Activated CD4-positive, alpha-beta T cell treated with anti-CD3 and anti-CD28 coated beads, Interleukin-2, amount 10 ng/mL, durations not matched to agents 24 days and 14 days (primary cell): Measurements from ENCODE around the gene BRICD5. TPM values are rescaled to one million over a fixed set of nuclear protein-coding genes. Genes with fewer than 3 reads are reported as not detected.
"Not testable (repeated sequence)": the region's sequence is repeated elsewhere in the genome, so short reads cannot be mapped to it uniquely, and the experiment has no call there.

Source experiments
- DNase-seq: peaks from one replicate; pipeline ENCODE4 v3.0.0; 2022
- H3K27ac Mint-ChIP-seq: one replicate; pipeline ENCODE4 v1.8.0; 2022; ENCODE audit warnings: mild to moderate bottlenecking, mixed read lengths
- H3K27me3 Mint-ChIP-seq: one replicate; pipeline ENCODE4 v1.8.0; 2022; ENCODE audit warnings: mixed read lengths
- H3K36me3 Mint-ChIP-seq: one replicate; pipeline ENCODE4 v1.8.0; 2022; ENCODE audit warnings: low read depth, mild to moderate bottlenecking, mixed read lengths
- H3K4me1 Mint-ChIP-seq: one replicate; pipeline ENCODE4 v1.8.0; 2021; ENCODE audit warnings: mixed read lengths
- H3K4me3 Mint-ChIP-seq: one replicate; pipeline ENCODE4 v1.8.0; 2022; ENCODE audit warnings: mild to moderate bottlenecking, moderate library complexity, mixed read lengths
- H3K9me3 Mint-ChIP-seq: one replicate; pipeline ENCODE4 v1.8.0; 2021; ENCODE audit warnings: mixed read lengths
- intact Hi-C: fragments of 100-400 bp; cut with micrococcal nuclease; formaldehyde crosslinking; loops from one replicate; pipeline ENCODE4 v1.15.1; 2023
- total RNA-seq: library from RNA; stranded (reverse); gene quantifications from 2 replicates; pipeline ENCODE4 v1.2.3, GENCODE V29; 2022

Gene BRICD5
- total RNA-seq, 1 donor from 2014 or later = 23.1 TPM

DNA sequence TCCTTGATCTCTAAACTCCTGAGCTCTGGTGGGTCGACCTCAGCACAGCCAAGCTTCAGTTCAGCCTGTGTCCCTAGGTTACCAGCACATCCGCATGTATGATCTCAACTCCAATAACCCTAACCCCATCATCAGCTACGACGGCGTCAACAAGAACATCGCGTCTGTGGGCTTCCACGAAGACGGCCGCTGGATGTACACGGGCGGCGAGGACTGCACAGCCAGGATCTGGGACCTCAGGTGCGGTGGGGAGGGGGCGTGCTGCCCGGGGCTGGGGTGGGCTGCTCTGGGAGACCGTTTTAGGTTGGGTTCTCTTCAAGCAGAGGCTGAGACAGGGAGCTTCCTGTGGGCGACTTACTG, 4.3 kb downstream of the BRICD5 start:
- no peak for DNase-seq
- peaks cover 15% of the 10 kb centered on the region for H3K4me1 Mint-ChIP-seq

DNA sequence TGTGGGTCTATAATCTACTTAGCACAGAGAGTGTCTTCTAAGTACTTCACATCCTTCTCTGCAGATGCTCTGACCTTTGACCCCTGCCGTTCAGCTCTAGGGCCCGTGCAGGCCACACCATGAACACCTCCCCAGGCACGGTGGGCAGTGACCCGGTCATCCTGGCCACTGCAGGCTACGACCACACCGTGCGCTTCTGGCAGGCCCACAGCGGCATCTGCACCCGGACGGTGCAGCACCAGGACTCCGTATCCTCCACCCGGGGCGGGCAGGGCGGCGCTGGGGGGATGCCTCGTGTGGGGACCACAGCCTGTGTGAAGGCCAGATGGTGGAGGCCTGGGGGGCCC, 4.7 kb downstream of the BRICD5 start:
- Mint-ChIP-seq H3K9me3 (no peaks in the 10 kb centered on the region), H3K36me3 (peaks cover 20% of the 10 kb centered on the region), H3K27ac (peak overlapping the region; percentile 72), H3K27me3 (peaks cover 4% of the 10 kb centered on the region), H3K4me3 (peak overlapping the region; percentile 90), H3K4me1 (peaks cover 15% of the 10 kb centered on the region)
- no peak for DNase-seq
- intact Hi-C loops = loop anchor here (1.0 kb wide), 2 partner anchors 9 to 17 kb away; partner anchors contain the start of gene E4F1

More for the DNA sequence above, 4.3 kb downstream of the BRICD5 start:
- H3K4me3 Mint-ChIP-seq = peak overlapping the region; percentile 90
- peaks cover 20% of the 10 kb centered on the region for H3K36me3 Mint-ChIP-seq
- intact Hi-C loops = no loop called here
- H3K27ac Mint-ChIP-seq = peak overlapping the region; percentile 72
- no peaks in the 10 kb centered on the region for H3K9me3 Mint-ChIP-seq
- H3K27me3 Mint-ChIP-seq = peaks cover 4% of the 10 kb centered on the region

DNA sequence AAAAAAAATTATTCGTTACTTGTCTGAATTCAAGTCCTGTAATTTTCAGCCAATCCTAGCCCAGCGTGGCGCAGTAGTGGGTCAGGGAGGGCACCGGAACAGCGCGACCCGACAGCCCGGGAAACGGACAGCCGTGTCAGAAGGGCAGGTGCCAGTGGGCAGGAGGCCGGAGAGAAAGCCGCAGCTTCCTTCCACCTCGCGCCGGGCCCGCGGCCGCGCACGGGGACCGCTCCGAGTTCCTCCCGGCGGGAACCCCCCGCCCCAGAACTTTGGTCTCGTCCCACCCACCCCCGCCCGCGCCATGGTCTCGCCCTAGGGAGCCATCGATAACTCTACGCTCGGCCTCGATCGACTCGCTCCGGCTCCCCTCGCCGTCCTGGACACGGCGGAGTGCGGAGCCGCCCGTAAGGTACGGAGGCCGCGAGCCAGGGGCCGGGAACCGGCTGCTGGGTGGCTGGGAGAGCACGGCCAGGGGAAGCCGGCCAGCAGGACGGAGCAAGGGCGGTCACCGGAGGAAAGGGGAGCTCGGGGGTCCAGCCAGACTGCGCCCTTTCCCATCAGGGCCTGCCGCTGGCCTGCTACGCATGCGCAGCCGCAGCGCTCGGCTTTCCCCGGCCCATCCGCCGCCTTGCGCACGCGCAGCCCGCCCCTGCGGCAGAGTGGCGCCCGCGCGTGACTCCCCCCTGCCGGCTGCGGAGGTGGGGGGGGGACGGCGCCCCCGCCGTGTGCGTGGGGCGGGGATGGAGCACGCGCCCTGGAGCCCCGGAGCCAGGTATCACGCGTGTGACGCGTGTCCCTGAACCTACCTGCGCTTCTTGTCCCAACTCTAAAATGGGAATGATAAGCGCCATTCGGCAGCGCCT, 5.3 kb downstream of the BRICD5 start, which contains the start of gene MLST8:
Gene MLST8 (plus strand): TSS at position 351 of the 863 bp plus-strand sequence. CDS start 632 bp downstream, outside the sequence.
- peaks cover 5% of the 10 kb centered on the region for H3K27me3 Mint-ChIP-seq
- H3K36me3 Mint-ChIP-seq = peaks cover 18% of the 10 kb centered on the region
- peak within 1 kb of the TSS; percentile 90 for H3K4me3 Mint-ChIP-seq
- intact Hi-C loops = loop anchor here (1.0 kb wide), 2 partner anchors 10 to 18 kb away; partner anchors contain the start of gene E4F1
- H3K4me1 Mint-ChIP-seq = peaks cover 15% of the 10 kb centered on the region
- peak within 1 kb of the TSS; percentile 87 for H3K27ac Mint-ChIP-seq
- H3K9me3 Mint-ChIP-seq = no peaks in the 10 kb centered on the region
- peak; percentile 98 for DNase-seq

DNA sequence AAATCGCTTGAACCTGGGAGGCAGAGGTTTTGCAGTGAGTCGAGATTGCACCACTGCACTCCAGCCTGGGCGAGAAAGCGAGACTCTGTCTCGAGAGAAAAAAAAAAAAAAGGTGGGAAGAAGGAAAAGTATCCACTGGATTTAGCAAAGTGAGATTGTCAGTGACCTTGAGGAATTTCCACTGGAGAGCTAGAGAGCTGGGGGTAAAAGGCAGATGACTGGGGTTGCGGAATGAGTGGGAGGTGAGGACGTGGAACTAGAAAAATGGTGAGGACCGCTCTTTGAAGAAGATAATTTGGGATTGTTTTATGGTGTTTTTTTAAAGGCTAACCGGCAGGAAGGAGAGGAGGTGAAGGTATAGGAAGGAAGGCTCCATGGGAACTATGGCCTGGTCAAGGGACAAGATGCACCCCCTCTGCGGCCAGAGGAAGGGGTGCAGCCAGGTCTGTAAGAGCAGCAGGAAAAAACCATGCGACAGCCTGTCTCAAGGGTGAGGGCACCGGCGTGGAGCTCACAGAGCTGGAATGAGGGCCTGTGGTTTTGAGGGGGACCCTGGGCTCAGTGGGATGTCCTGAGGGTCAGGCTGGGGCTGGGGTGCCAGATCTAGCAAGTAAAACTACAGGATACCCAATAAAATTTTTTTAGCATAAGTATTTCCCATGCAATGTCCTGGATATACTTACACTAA, 6.1 kb downstream of the BRICD5 start:
- DNase-seq = no peak
- Mint-ChIP-seq H3K9me3 (no peaks in the 10 kb centered on the region), H3K36me3 (peaks cover 17% of the 10 kb centered on the region), H3K4me1 (peaks cover 15% of the 10 kb centered on the region), H3K4me3 (peak overlapping the region; percentile 90), H3K27ac (peak overlapping the region; percentile 72), H3K27me3 (peaks cover 10% of the 10 kb centered on the region)
- intact Hi-C loops = loop anchor here (1.0 kb wide), 2 partner anchors 11 to 19 kb away; partner anchors contain the start of gene E4F1

DNA sequence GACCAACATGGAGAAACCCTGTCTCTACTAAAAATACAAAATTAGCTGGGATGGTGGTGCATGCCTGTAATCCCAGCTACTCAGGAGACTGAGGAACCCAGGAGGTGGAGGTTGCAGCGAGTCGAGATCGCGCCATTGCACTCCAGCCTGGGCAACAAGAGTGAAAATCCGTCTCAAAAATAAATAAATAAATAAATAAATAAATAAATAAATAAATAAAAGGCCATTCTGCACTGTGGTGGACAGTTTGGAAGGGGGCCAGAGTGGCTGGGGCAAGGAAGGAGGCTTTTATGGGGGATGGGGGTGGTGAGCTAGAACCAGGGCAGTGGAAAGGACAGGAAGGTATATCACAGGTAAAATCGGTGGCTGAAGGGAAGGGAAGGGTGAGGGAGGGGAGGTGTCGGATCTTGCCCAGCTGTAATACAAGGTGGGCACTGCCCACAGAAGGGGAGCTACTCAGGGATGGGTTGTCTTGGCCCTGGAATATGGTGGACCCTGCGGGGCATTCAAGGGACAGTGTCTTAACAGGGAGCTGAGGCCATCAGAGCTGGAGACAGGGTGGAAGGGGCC, 7.5 kb downstream of the BRICD5 start:
- intact Hi-C loops, DNase-seq, H3K9me3 Mint-ChIP-seq: not testable (repeated sequence)
- H3K27me3 Mint-ChIP-seq = peaks cover 18% of the 10 kb centered on the region
- peak overlapping the region; percentile 26 for H3K27ac Mint-ChIP-seq
- H3K4me1 Mint-ChIP-seq = peaks cover 15% of the 10 kb centered on the region
- H3K36me3 Mint-ChIP-seq = peaks cover 13% of the 10 kb centered on the region
- peak overlapping the region; percentile 90 for H3K4me3 Mint-ChIP-seq

DNA sequence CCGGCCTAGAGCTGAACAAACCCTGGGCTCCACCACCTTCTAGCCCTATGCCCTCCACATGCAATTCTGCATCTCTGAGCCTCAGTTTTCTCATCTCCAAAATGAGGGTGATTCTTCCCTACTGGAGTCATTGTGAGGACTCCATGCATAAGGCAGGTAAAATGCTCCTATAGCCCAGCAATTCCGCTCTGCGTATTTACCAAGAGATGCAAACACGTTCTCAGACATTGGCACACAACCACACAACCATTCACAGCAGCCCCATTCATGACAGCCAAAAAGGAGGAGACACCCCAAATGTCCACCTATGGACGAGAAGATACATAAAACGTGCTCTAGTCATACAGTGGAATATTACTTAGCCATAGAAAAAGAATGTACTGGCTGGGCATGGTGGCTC, 10.3 kb downstream of the BRICD5 start:
- peaks cover 9% of the 10 kb centered on the region for H3K4me1 Mint-ChIP-seq
- intact Hi-C loops = no loop called here

DNA sequence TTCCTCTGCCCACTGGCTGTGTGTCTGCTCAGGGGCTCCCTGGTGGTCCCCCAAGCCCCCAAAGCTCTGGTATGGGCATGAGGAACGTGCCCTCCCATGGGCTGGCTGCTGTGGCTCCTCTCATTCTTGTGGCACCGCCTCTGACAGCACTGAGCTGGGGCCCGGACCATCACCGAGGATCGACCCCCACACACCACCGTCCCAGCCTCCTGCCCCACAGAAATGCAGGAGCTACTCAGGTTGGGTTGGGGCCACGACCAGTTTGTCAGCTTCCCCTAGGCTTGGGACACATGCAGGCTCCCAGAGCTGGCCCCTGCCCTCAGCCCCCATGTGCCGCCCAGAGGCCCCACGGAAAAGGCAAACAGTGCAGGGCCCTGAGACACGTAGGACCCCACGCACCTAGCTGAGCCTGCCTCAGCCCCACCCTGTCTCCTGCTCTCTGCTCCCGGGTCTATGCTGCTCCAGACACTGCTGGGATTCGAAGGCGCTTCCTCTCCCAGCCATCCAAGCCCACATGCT, 11.0 kb downstream of the BRICD5 start:
- Mint-ChIP-seq H3K36me3 (no peaks in the 10 kb centered on the region), H3K27ac (no peak overlapping the region), H3K9me3 (no peaks in the 10 kb centered on the region), H3K27me3 (peaks cover 36% of the 10 kb centered on the region), H3K4me3 (no peak overlapping the region), H3K4me1 (peaks cover 10% of the 10 kb centered on the region)
- intact Hi-C loops = loop anchor here (10.0 kb wide), 1 partner anchor 225 kb away; the partner anchor contains the start of gene CCNF
- no peak for DNase-seq

More for the DNA sequence above, 10.3 kb downstream of the BRICD5 start:
- Mint-ChIP-seq H3K4me3 (no peak overlapping the region), H3K36me3 (no peaks in the 10 kb centered on the region), H3K9me3 (no peaks in the 10 kb centered on the region), H3K27ac (no peak overlapping the region), H3K27me3 (peaks cover 30% of the 10 kb centered on the region)
- no peak for DNase-seq

DNA sequence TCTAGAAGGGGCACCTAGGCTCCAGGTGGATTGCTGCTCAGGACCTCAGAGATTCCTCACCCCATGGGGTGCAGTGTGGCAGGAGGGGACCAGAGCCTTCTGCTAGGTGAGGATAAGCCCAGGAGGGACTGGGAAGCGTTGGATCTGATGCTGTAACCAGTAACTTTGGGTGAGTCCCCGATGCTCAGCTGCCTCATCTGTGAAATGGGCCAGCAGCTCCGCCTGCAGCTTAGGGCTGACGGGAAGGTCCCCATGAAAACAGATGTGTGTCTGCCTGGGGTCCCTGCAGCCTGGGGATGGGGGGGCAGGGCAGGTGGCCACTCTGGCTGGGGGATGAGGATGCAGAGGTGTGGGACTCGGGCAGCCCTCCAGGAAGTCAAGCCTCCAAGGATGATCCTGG, 11.6 kb downstream of the BRICD5 start:
- H3K4me3 Mint-ChIP-seq = no peak overlapping the region
- peaks cover 6% of the 10 kb centered on the region for H3K4me1 Mint-ChIP-seq
- H3K27me3 Mint-ChIP-seq = peaks cover 41% of the 10 kb centered on the region
- H3K9me3 Mint-ChIP-seq = no peaks in the 10 kb centered on the region
- no peak for DNase-seq
- no peak overlapping the region for H3K27ac Mint-ChIP-seq
- no peaks in the 10 kb centered on the region for H3K36me3 Mint-ChIP-seq
- intact Hi-C loops = loop anchor here (10.0 kb wide), 1 partner anchor 226 kb away; the partner anchor contains the start of gene CCNF

DNA sequence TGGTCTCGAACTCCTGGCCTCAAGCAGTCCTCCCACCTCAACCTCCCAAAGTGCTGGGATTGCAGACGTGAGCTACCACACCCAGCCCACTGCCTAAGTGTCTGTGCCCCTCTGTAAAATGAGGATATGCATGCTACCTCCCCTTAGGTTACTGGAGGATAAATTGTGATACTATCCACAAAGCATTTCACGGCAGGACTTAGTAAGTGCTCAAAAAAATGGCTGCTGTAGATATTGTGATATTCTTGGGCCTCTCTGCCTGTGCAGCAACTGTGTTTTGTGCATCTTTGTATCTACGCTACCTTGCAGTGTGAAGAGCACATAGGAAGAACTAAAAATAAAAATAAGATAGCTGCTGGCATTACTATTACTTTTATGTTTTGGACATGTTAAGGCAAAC, 12.4 kb downstream of the BRICD5 start:
- H3K27ac Mint-ChIP-seq = no peak overlapping the region
- no peaks in the 10 kb centered on the region for H3K9me3 Mint-ChIP-seq
- no peak for DNase-seq
- H3K4me1 Mint-ChIP-seq = peaks cover 2% of the 10 kb centered on the region
- peak overlapping the region; percentile 26 for H3K4me3 Mint-ChIP-seq
- intact Hi-C loops = loop anchor here (10.0 kb wide), 1 partner anchor 227 kb away; the partner anchor contains the start of gene CCNF
- H3K36me3 Mint-ChIP-seq = no peaks in the 10 kb centered on the region
- peaks cover 43% of the 10 kb centered on the region for H3K27me3 Mint-ChIP-seq

DNA sequence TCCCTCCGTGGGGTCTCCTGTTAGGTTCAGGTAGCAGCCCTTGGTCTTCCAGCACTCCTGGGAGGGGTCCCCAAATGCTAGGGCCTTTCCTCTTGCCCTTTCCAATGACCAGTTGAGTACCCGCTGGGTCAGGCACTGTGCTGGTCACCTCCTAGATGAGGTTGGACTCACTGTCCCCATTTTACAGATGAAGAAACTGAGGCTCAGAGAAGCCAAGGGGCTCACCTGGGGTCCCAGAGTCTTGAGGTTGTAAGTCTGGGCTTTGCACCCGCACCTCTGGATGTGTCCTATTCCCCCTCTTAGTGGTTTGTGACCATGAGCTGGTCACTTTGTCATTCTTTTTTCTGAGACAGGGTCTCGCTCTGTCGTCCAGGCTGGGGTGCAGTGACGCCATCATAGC, 12.9 kb downstream of the BRICD5 start:
- Mint-ChIP-seq H3K27ac (no peak overlapping the region), H3K4me1 (peaks cover 2% of the 10 kb centered on the region), H3K27me3 (peaks cover 43% of the 10 kb centered on the region), H3K36me3 (no peaks in the 10 kb centered on the region), H3K9me3 (no peaks in the 10 kb centered on the region), H3K4me3 (peak overlapping the region; percentile 26)
- no peak for DNase-seq
- intact Hi-C loops = loop anchor here (10.0 kb wide), 1 partner anchor 227 kb away; the partner anchor contains the start of gene CCNF

DNA sequence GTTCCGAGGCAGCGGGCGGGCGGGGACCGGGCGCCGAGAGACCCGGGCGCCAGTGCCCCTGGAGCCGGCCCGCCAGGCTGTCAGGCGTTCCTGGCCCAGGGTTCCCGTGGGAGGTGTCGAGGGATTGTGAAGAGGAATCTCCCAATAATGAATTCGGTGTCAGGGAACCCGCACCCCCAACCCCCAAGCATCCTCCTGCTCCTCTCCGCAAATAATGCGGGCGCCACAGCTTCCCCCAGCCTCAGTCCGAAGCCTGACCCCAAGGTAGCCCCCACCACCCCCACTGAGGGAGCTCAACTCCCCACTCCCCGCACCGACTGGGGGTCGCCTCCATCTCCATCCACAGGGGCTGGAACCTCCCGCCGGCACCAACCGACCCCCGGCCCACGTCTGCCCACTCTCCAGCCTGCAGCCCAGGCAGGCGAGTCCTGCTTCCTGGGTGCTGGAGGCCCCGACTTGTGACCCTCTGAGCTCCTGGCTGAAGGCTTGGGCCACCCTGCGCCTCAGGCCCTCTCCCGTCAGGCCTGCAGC, 13.6 kb downstream of the BRICD5 start:
- H3K36me3 Mint-ChIP-seq = no peaks in the 10 kb centered on the region
- H3K9me3 Mint-ChIP-seq = no peaks in the 10 kb centered on the region
- H3K27me3 Mint-ChIP-seq = peaks cover 40% of the 10 kb centered on the region
- intact Hi-C loops = loop anchor here (10.0 kb wide), 1 partner anchor 228 kb away; the partner anchor contains the start of gene CCNF
- no peak for DNase-seq
- H3K4me3 Mint-ChIP-seq = peak overlapping the region; percentile 72
- peaks cover 2% of the 10 kb centered on the region for H3K4me1 Mint-ChIP-seq
- H3K27ac Mint-ChIP-seq = no peak overlapping the region

DNA sequence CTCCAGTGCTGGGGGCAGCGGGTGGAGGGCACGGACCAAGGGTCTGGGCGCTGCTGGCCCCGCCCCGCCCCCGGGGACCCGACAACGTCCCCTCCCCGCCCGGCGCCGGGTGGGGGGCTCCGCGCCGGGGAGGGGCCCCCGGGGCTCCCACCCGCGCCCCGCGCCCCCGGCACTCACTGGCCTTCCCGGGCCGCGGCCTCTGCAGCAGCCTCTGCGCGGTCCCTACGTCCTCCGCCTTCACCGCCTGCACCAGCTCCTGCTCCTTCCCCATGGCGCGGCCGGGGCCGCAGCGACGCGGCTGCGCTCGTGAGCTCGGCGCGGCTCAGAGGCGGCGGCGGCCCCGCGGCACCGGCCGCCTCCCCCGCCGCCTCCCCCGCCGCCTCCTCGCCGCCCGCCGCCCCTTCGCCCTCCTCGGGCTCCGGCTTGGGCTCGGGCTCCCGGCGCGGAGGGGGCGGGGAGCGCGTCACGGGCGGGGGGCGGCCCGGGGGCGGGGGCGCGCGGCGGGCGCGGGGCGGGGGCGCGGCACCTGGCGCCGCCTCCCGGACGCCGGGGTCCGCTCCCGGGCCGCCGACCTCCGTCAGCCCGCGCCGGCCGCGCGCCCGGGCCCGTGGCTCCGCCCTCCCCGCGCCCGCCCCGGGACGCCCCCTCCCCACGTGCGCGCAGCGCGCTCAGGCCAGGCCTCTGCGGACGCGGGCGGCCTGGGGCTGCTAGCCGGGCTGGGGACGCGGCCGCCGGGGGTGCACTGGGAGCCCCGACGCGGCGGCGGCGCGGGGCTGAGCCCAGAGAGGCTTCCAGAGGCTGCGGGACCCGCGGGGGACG, 14.3 kb downstream of the BRICD5 start, which contains the start of gene CASKIN1:
Gene CASKIN1 (minus strand): TSS at position 444 of the 819 bp plus-strand sequence. CDS start 173 bp downstream, at position 271.
- peaks cover 39% of the 10 kb centered on the region for H3K27me3 Mint-ChIP-seq
- H3K27ac Mint-ChIP-seq = no peak within 1 kb of the TSS
- H3K9me3 Mint-ChIP-seq = no peaks in the 10 kb centered on the region
- peak; percentile 72 for DNase-seq
- intact Hi-C loops = loop anchor here (10.0 kb wide), 1 partner anchor 228 kb away; the partner anchor contains the start of gene CCNF
- H3K4me1 Mint-ChIP-seq = peaks cover 2% of the 10 kb centered on the region
- H3K4me3 Mint-ChIP-seq = peak within 1 kb of the TSS; percentile 72
- H3K36me3 Mint-ChIP-seq = no peaks in the 10 kb centered on the region
